HG02884 (cell line): ENCODE measurements around the gene GRWD1.

Source experiments
- ATAC-seq: cut with Tn5 transposase; IDR thresholded peaks from one replicate; pipeline ENCODE4 v1.9.1; 2021; ENCODE audit warnings: mild to moderate bottlenecking, moderate library complexity; ENCODE audit not compliant: unreplicated experiment

The GRWD1 gene

DNA sequence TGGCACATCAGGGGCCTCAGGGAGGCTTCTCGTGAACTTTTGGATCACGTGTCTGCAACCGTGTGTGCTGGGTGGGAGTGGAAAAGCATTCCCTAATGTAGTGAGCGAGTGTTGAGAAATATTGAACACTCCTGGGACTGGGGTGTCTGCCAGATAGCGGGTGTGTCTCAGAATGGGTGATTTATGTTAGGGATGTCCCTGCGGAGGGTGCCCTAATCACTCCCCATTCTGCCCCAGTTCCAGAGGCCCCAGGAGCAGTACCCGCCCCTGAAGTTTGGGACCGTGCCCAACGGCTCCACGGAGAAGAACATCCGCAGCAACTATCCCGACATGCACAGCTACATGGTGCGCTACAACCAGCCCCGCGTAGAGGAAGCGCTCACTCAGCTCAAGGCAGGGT is 24.2 kb upstream of the GRWD1 start:
- ATAC-seq, result no peak

DNA sequence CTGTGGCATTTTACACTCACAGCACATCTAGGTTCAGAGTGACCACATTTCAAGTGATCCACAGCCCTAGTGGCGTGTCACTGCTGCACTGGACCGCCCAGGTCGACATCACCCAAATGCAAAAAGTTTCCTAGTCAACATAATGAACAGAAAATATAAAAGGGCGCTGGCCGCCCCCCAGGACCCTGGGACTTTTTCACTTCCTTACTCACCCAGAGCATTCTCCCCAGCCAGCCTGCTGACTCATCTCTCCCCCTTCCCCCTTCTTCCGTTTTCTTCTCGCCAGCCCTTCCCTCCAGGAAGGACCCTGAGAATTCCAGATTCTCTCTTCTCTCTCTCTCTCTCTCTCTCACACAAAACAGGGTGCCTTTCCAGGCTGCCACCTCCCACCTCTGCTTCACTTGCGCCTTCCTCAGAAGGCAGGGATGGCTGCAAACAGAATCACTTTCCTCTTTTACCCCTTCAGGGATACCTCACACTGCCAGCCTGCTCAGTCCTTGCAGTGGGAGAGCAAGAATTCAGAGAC is 21.0 kb upstream of the GRWD1 start:
- ATAC-seq, result no peak

DNA sequence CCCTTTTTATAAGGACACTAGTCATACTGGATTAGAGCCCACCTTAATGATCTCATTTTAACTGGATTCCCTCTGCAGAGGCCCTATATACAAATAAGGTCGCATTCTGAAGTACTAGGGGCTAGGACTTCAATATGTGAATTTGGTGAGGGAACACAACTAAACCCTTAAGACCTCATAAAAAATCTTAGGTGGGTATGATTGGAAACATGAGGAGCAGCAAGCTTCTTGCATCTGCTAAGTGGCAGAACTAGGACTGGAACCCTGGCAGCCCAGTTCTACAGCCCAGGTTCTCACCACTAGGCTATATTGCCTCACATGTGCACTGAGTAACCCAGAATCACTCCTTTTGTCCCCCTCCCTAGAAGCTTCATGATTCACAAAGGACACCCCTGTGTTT is 17.1 kb upstream of the GRWD1 start:
- no peak for ATAC-seq

DNA sequence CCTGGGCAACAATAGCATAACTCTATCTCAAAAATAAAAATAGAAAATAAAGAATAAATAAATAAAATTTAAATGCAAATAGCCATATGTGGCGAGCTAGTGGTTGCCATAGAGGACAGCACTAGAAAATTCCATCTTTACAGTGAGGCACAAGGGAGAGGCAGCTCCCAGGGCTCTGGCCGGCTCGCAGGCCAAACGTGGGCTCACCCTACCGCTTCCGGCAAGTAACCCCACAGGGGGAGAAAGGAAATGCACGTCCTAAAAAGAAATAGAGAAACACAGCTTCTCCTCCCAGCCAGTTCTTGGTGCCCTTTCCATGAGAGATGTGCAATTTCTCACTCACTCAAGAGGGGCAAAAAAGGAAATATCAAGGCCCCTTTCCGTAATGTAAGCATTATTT is 12.4 kb upstream of the GRWD1 start:
- no peak for ATAC-seq

DNA sequence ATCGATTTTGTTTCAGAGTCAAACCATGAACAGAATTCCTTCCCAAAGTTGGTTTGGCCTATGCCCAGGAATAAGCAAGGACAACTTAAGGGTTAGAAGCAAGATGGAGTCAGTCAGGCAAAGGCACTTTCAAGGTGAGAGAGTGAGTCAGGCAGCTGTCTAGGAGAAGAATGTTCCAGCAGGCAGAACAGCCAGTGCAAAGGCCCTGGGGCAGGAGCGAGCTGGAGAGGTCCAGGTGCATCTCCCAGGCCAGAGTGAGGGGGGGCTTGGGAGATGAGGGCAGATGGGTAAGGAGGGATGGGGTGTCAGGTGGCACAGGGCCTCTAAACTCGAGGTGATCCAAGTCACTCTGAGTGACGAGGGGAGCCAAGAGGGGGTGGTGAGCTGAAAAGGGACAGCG is 9.2 kb upstream of the GRWD1 start:
- no peak for ATAC-seq

DNA sequence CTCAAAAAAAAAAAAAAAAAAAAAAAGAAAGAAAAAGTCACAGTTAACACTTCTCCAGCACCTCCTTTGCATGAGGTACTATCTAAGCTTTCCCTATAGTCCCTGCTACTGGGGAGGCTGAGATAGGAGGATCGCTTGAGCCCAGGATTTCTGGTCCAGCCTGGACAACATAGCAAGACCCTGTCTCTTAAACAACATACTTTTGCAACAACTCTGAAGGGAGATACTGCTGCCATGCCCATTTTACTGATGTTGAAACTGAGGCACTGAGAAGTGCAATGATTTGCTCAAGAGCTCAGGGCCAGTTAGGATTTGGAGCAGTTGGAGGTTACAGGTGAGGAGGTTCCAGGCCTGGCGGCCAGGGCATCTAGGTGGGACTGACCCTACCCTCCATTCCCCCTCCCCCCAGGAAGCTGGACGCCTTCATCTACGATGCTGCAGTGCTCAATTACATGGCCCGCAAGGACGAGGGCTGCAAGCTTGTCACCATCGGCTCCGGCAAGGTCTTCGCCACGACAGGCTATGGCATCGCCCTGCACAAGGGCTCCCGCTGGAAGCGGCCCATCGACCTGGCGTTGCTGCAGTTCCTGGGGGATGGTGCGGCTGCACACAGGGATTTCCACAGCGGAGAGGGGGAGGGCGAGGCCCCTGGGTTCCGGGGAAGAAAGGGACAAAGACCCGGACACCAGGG is 4.3 kb upstream of the GRWD1 start:
- no peak for ATAC-seq

DNA sequence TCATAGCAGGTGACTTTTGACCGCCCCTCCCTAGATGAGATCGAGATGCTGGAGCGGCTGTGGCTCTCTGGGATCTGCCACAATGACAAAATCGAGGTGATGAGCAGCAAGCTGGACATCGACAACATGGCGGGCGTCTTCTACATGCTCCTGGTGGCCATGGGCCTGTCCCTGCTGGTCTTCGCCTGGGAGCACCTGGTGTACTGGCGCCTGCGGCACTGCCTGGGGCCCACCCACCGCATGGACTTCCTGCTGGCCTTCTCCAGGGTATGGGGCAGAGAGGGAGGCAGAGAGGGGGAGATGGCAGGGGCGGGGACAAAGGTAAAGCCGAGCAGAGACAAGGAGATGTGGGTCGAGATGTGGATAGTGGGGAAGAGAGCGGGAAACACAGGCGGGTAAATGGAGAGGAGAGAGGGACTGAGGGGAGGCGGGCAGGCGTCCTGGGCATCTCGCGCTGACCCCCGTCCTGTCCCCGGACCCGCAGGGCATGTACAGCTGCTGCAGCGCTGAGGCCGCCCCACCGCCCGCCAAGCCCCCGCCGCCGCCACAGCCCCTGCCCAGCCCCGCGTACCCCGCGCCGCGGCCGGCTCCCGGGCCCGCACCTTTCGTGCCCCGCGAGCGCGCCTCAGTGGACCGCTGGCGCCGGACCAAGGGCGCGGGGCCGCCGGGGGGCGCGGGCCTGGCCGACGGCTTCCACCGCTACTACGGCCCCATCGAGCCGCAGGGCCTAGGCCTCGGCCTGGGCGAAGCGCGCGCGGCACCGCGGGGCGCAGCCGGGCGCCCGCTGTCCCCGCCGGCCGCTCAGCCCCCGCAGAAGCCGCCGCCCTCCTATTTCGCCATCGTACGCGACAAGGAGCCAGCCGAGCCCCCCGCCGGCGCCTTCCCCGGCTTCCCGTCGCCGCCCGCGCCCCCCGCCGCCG is 3.4 kb upstream of the GRWD1 start:
- no peak for ATAC-seq

DNA sequence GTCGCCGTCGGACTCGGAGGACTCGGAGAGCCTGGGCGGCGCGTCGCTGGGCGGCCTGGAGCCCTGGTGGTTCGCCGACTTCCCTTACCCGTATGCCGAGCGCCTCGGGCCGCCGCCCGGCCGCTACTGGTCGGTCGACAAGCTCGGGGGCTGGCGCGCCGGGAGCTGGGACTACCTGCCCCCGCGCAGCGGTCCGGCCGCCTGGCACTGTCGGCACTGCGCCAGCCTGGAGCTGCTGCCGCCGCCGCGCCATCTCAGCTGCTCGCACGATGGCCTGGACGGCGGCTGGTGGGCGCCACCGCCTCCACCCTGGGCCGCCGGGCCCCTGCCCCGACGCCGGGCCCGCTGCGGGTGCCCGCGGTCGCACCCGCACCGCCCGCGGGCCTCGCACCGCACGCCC is 2.5 kb upstream of the GRWD1 start:
- ATAC-seq, result no peak

DNA sequence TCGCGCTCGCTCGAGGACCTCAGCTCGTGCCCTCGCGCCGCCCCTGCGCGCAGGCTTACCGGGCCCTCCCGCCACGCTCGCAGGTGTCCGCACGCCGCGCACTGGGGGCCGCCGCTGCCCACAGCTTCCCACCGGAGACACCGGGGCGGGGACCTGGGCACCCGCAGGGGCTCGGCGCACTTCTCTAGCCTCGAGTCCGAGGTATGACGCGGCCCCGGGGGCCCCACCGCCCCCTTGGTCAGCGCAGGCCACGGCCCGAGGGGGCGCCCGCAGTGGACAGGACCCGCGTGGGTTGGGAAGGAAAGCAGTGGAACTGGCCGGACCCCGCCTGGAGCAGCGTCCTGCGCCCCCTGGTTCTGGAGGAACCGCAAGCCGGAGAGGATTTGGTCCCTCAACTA is 2.1 kb upstream of the GRWD1 start:
- ATAC-seq, result no peak

DNA sequence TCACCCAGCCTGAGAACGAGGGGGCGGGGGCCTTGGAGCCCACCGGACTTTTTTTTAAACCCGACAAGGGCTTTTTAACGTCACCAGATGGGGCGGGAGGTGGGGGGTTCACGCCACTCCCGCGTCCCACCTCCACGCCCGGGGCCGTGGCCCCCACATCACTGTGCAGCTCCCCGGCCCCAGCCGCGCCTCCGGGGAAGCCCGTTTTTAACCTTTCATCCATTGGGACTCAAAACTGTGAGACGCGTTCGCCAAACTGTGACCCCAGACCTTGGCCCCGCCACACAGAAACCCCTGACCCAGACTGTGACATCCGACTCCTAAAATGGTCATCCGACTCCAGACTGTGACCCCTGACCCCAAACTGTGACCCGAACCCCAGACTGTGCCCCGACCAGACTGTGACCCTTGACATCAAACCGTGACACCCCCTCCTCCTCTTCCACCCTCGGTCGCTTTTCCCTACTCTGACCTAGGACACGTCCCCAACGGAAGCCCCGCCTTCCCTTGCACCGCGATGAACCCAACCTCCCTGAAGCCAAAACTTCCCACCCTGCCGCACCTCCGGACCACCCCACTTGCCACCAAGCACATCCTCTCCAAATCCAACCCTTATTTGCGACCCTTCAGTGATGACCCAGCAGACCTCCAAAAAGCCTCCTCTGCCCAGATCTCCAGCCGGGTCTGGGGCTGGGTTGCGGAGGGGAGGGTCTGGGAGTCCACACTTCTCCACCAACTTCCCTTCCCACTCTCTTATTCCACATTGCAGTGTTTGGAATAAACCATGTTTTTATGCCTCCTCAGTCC is 1.5 kb upstream of the GRWD1 start:
- no peak for ATAC-seq

DNA sequence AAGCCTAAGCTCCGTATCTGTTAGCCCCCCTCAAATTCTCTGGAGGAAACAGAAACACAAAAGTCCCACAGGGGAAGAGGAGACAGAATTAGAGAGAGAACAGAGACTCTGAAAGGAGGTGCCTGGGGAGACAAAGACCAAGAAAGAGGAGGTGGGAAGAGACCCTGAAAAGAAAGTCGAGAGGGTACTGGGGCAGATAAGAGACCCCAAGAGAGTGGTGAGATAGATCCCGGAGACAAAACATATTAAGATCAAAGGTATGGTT is 915 bp upstream of the GRWD1 start:
- ATAC-seq, result no peak

DNA sequence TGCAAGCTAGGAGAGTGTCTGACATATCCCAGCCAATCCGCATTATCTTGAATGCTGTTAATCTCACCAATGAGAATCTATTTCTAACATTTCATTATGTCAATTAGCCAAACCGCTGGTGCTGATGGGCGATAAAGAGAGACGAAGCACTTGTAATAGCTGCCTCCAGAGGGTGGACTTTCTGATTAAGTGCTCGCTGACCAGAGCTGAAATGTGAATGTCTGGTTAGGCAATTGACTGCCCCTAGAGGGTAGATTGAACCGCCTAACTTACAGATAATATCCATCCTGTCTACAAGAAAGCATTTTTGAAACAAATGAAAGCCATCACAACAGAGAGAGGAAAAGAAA is 552 bp upstream of the GRWD1 start:
- ATAC-seq, result peak; percentile 12

DNA sequence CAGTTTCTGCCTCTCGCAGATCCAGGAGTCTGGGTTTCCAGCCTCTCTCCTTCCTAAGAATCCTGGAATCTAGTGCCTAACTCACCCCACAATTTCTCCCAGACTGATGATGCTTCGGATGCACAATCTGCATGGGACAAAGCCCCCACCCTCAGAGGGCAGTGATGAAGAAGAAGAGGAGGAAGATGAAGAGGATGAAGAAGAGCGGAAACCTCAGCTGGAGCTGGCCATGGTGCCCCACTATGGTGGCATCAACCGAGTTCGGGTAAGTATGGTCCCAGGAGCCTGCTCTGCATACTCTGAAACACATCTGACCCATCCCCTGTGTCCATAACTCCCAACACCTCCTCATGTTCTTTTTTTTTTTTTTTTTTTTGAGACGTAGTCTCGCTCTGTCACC is 796 bp downstream of the GRWD1 start:
- ATAC-seq, result no peak

DNA sequence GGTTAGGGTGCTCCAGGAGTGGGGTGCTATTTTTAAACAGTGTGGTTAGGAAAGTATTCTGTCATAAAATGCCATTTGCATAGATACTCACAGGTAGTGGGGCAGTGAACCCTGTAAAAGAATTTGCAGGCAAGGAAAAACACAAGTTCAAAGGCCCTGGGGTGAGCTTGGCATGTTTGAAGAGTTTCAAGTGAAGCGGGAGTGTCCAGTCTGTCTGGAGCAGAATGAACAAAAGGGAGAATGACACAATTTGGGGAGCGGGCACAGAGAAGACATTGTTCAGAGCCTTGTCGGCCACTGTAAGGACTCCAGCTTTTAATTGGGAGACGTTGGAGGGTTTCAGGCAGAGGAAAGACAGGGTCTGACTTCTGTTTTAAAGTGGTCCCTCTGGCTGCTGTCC is 2.8 kb downstream of the GRWD1 start:
- ATAC-seq, result no peak

DNA sequence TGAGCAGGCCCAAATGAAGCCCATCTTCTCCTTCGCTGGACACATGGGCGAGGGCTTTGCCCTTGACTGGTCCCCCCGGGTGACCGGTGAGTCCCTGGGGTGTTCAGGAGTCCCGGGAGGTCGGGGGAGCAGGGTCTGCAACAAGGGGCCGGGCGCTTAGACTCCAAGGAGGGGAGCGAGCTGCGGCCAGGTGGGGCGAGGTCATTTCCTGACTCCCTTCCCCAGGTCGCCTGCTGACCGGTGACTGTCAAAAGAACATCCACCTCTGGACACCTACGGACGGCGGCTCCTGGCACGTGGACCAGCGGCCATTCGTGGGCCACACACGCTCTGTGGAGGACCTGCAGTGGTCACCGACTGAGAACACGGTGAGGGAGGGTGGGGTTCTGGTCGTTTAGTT is 4.7 kb downstream of the GRWD1 start:
- no peak for ATAC-seq

DNA sequence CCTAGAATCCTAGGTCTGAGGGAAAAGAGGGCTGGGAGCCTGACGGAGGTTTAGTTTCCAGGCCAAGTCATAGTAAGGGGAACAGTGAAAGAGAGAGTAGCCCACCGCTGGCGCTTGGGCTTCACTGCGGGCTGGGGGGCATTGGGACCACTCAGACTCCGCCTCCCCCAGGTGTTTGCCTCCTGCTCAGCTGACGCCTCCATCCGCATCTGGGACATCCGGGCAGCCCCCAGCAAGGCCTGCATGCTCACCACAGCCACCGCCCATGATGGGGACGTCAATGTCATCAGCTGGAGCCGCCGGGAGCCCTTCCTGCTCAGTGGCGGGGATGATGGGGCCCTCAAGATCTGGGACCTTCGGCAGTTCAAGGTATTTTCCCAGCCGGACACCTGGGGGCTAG is 5.1 kb downstream of the GRWD1 start:
- ATAC-seq, result no peak

DNA sequence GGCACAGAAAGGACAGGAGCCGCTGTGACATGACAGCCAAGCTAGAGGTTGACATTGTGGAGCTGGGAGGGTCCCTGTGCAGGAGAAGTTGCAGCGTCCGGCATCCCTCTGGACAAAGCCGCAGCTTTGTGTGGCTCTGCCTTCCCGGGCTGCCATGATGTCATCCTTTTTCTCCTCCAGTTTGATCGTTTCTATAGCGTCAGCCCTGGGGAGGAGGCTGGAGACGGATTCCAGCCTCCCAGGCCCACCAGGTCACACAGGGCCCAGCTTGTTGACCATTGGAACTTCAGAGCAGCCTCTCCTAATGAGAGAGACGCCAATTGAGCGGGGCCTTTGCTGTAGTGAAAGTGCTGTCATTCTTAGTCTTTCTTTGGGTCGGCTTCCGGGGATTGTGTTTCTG is 5.8 kb downstream of the GRWD1 start:
- ATAC-seq, result no peak

DNA sequence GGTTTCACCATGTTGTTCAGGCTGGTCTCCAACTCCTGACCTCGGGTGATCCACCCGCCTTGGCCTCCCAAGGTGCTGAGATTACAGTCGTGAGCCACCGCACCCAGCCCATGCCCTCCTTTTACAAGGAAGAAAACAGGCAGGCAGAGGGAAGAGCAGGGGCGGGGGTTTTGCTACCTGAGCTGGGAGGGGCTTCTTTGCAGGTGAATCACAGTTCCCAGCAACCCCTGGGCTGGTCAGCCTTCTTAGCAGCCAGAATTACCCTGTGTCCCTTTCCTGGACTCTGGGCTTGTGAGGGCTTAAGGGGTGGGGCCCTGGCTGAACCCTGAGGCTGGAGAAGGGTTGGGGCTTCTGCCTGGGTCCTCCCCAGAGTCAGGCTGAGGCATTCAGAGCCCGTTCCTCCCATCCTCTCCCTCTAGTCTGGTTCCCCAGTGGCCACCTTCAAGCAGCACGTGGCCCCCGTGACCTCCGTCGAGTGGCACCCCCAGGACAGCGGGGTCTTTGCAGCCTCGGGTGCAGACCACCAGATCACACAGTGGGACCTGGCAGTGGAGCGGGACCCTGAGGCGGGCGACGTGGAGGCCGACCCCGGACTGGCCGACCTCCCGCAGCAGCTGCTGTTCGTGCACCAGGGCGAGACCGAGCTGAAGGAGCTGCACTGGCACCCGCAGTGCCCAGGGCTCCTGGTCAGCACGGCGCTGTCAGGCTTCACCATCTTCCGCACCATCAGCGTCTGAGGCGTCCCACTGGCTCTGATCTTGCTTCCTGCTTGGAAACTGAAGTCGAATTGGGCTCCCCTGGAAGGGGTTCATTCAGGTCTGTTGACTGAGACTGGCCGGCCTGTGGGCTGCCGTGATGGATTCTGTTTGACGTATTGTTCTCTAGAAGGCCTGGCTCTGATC is 6.8 kb downstream of the GRWD1 start:
- ATAC-seq, result no peak

DNA sequence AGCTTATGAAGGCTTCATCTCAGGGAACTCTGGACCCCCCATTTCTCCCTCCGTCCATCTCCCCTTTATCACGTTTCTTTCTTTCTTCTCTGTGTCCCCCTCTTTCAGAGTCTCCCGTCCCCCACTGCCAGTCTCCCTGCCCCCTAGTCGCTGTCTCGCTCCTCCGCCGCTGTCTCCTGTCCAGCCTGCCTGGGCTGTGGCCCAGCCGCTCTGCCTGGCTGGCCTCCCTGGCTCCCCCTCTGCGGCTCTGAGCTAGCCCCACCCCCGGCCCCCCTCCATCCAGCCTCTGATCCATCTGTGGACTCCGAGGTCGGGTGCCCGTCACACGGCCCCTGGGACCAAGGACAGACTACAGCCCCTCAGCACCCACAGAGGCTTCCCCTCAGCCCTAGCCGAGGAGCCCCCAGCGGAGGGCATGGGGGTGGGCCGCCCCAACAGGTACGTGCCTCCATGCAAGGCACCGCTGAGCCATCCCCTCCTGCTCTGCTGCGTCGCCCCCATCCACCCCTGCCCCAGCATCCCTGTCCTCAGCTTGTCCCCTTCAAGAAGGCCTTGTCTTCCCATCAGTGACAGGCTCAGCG is 8.5 kb downstream of the GRWD1 start:
- ATAC-seq, result no peak

DNA sequence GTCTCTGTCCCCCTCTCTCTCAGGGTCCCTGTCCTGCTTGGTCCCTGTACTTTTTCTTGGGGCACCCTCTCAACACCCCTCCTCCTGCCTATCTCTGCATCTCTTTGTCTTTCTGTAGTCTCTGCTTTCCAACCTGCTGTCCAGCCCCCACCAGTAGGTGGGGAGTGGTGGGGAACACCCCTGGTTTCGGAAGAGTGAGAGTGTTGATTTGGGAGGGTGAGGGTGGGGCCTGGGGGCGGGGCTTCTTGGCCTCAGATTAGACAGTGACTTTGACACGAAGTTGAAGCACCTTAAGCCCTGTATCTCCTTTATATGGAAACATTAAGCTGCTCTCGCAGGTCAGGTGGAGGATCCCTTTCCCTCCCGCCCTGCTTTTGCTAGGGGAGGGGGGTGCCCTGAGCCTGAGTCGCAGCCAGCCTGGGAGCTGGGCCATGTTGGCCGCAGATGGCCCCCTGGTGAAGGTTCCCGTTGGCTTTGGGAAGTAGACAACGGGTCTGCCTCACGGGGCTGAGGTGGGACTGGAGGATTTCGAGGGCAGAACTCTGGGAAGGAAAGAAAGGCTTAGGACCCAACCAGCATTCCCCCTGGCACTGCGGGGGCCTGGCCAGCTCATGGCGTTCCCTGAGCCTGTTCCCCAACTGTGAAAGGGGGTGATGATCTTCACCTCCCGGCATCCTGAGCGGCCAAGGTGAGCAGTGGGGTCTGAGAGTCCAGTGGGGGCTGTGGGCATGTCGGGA is 9.6 kb downstream of the GRWD1 start, which contains the start of gene KCNJ14:
Gene KCNJ14 (plus strand): TSS at position 404 of the 737 bp plus-strand sequence. CDS start 6,151 bp downstream, outside the sequence.
- ATAC-seq, result no peak
